ENCODE measurements around the gene CTXND1.

CTXND1 gene

GRCh38 chr15:80194914-80195313 is 57.1 kb downstream of the CTXND1 start:
- CTCF ChIA-PET = no interaction called here
- POLR2A ChIA-PET = no interaction called here
- no peak overlapping the region for H3K4me3 ChIP-seq (ENCODE audit: low read depth, low read length)
- DNase-seq (ENCODE audit: low read depth, low spot score) = no peak
- TF ChIP-seq CTCF (IDR thresholded peaks at IDR 0.05; ENCODE audit: insufficient read depth, low read length, missing control alignments) = no peak

GRCh38 chr15:80194186-80194585 is 57.8 kb downstream of the CTXND1 start:
- H3K4me3 ChIP-seq (ENCODE audit: low read depth, low read length) = no peak overlapping the region
- DNase-seq (ENCODE audit: low read depth, low spot score) = no peak
- no peak for TF ChIP-seq CTCF (IDR thresholded peaks at IDR 0.05; ENCODE audit: insufficient read depth, low read length, missing control alignments)
- ChIA-PET POLR2A (no interaction called here), CTCF (no interaction called here)

GRCh38 chr15:80191897-80192595 is 60.0 kb downstream of the CTXND1 start:
- no peak for DNase-seq (ENCODE audit: low read depth, low spot score)
- no peak for TF ChIP-seq CTCF (IDR thresholded peaks at IDR 0.05; ENCODE audit: insufficient read depth, low read length, missing control alignments)
- ChIA-PET POLR2A (no interaction called here), CTCF (no interaction called here)
- no peak overlapping the region for H3K4me3 ChIP-seq (ENCODE audit: low read depth, low read length)

GRCh38 chr15:80191198-80191597 is 60.8 kb downstream of the CTXND1 start:
- CTCF ChIA-PET = no interaction called here
- DNase-seq (ENCODE audit: low read depth, low spot score) = no peak
- POLR2A ChIA-PET = no interaction called here
- H3K4me3 ChIP-seq (ENCODE audit: low read depth, low read length) = no peak overlapping the region
- TF ChIP-seq CTCF (IDR thresholded peaks at IDR 0.05; ENCODE audit: insufficient read depth, low read length, missing control alignments) = no peak

- no peak for TF ChIP-seq CTCF (IDR thresholded peaks at IDR 0.05; ENCODE audit: insufficient read depth, low read length, missing control alignments)
- POLR2A ChIA-PET = no interaction called here
- H3K4me3 ChIP-seq (ENCODE audit: low read depth, low read length) = no peak overlapping the region
- no peak for DNase-seq (ENCODE audit: low read depth, low spot score)
- CTCF ChIA-PET = interaction anchor here (0.7 kb wide), 1 partner anchor 9 kb away, joined by 3 read pairs; no protein-coding TSS in a partner anchor
Measured at GRCh38 chr15:80188251-80188650, 63.8 kb downstream of the CTXND1 start.

GRCh38 chr15:80186597-80186996 is 65.4 kb downstream of the CTXND1 start:
- POLR2A ChIA-PET = no interaction called here

More at GRCh38 chr15:80186597-80186996, 65.4 kb downstream of the CTXND1 start:
- TF ChIP-seq CTCF (IDR thresholded peaks at IDR 0.05; ENCODE audit: insufficient read depth, low read length, missing control alignments) = no peak
- CTCF ChIA-PET = no interaction called here
- no peak overlapping the region for H3K4me3 ChIP-seq (ENCODE audit: low read depth, low read length)
- no peak for DNase-seq (ENCODE audit: low read depth, low spot score)

Measured in AG04449 (cell line).